Measurements from ENCODE around the gene BTRC.
"Not testable (repeated sequence)": the region's sequence is repeated elsewhere in the genome, so short reads cannot be mapped to it uniquely, and the experiment has no call there.

BTRC gene

DNA sequence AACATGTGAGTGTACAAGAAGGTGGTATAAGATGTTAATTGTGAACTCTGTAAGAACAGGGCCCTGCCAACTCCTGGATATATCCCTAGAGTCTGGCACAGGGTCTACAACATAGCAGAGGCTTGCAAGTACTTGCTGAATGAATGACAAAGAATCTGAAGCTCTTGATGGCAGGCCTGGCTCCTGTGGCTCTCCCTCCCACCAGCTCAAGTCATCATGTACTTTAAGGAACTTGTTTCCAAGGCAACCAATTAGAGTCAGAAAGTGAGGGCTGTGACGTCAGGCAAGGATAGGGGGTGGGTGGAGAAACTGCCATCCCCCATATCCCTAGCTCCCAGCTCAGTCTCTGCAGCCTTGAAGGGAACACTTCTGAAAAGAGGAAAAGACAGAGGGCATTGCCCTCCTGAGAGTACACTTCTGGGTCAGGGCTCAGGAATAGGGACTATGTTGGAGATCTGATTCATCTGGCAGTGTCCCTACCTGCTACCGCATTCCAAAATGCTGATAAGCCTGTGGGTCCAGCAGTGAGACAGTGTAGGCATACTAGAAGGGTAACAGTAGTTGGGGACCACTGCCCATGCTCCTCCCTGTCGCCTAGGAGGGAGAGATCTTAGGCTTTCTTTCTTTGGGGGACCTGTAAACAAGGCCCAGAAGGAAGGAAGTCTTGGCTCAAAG is 34.6 kb upstream of the BTRC start:
- Histone ChIP-seq H3K4me3 (no peak overlapping the region), H3K27ac (no peak overlapping the region)
- no peak for TF ChIP-seq CTCF (IDR thresholded peaks at IDR 0.05)
- no peak for DNase-seq (ENCODE audit: low spot score)

- TF ChIP-seq CTCF (IDR thresholded peaks at IDR 0.05): no peak
- no peak for DNase-seq (ENCODE audit: low spot score)
- H3K4me3 ChIP-seq: no peak overlapping the region
- H3K27ac ChIP-seq: no peak overlapping the region
Observed at GRCh38 chr10:101321073-101321472, 32.9 kb upstream of the BTRC start.

- Histone ChIP-seq H3K4me3 (no peak overlapping the region), H3K27ac (no peak overlapping the region)
- TF ChIP-seq CTCF (IDR thresholded peaks at IDR 0.05): no peak
- no peak for DNase-seq (ENCODE audit: low spot score)
Observed at GRCh38 chr10:101322266-101323108, 31.5 kb upstream of the BTRC start.

DNA sequence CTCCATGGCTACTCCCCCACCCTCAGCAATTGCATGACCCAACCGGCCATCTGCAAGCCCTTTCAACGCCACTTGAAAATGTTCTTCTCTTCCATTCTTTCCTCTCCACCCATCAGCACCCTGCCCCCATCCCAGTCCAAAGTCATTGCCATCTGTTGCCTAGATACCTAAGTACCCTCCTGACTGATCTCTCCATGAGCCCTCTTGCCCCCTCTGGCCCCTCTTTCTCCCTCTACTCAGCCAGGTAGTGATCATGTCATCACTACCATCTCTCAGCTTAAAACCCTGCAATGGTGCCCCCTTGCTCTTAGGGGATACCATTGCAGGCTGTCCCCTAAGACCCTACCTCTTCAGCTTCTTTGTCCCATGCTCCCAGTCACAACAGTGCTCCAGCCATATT is 30.5 kb upstream of the BTRC start:
- Histone ChIP-seq H3K4me3 (no peak overlapping the region), H3K27ac (no peak overlapping the region)
- no peak for TF ChIP-seq CTCF (IDR thresholded peaks at IDR 0.05)
- DNase-seq (ENCODE audit: low spot score): no peak

- not testable (repeated sequence) for H3K4me3 ChIP-seq; DNase-seq (ENCODE audit: low spot score); H3K27ac ChIP-seq
Observed at GRCh38 chr10:101327454-101327853, 26.5 kb upstream of the BTRC start.

- H3K4me3 ChIP-seq: no peak overlapping the region
- DNase-seq (ENCODE audit: low spot score): no peak
- TF ChIP-seq CTCF (IDR thresholded peaks at IDR 0.05): no peak
- no peak overlapping the region for H3K27ac ChIP-seq
Observed at GRCh38 chr10:101329341-101330032, 24.5 kb upstream of the BTRC start.

DNA sequence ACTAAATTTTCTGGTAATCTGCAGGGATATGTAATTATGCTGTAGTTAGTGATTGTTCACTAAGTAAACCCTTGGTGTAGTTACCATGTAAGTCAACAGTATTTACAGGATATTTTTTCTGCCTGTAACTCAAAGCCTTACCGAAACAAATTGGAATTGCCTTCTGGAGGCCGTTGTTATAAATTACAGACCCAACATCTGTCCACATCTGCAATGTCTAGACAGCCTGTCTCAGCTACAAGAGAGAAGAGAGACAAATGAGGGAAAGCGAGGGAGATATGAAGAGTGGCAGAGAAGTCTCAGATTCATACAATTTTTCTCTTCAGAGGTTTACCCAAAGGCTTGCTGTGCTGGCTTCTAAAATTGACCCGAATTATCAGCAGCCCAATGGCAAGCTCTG is 23.7 kb upstream of the BTRC start:
- H3K27ac ChIP-seq: no peak overlapping the region
- H3K4me3 ChIP-seq: no peak overlapping the region
- no peak for DNase-seq (ENCODE audit: low spot score)
- TF ChIP-seq CTCF (IDR thresholded peaks at IDR 0.05): no peak

Measured in coronary artery (tissue), 2 donors.